ENCODE measurements around the gene XPNPEP1. TPM values are rescaled to one million over a fixed set of nuclear protein-coding genes. Genes with fewer than 3 reads are reported as not detected.

The XPNPEP1 gene
- total RNA-seq = 76.1 and 86.6 TPM in 2 replicates

GRCh38 chr10:109922976-109923921 lies at the start of gene XPNPEP1:
Gene XPNPEP1 (minus strand): TSS chr10:109923511. CDS start chr10:109923433, 78 bp downstream.

Other genes with a start within 250 kb of the XPNPEP1 start
- gene ADD3, start 84.5 kb upstream of the XPNPEP1 start, total RNA-seq = 19.1 and 43.1 TPM in 2 replicates